Activated CD8-positive, alpha-beta memory T cell treated with anti-CD3 and anti-CD28 coated beads, Interleukin-2, amount 10 ng/mL, durations not matched to agents 7 days and 5 days (primary cell): ENCODE data around the gene NAA10. TPM values are rescaled to one million over a fixed set of nuclear protein-coding genes. Genes with fewer than 3 reads are reported as not detected.

Source experiments
- ATAC-seq: fragments of 150-1000 bp; cut with Tn5 transposase; one replicate; pipeline ENCODE4 v1.10.0; 2021; ENCODE audit warnings: moderate library complexity
- CTCF ChIA-PET: fragments of 350-600 bp; sonication (Branson Sonifier 250); formaldehyde crosslinking; loops from one replicate; lab custom pipeline; 2021; ENCODE audit warnings: antibody characterized with exemption; lab: Charles Lee
- DNase-seq: peaks from one replicate; pipeline ENCODE4 v3.0.0-alpha.2; 2020
- H3K27ac Mint-ChIP-seq: one replicate; pipeline ENCODE4 v1.8.0; 2021; ENCODE audit warnings: mild to moderate bottlenecking, mixed read lengths
- H3K27me3 Mint-ChIP-seq: one replicate; pipeline ENCODE4 v1.8.0; 2021; ENCODE audit warnings: mixed read lengths
- H3K36me3 Mint-ChIP-seq: one replicate; pipeline ENCODE4 v1.8.0; 2021; ENCODE audit warnings: mild to moderate bottlenecking, mixed read lengths
- H3K4me1 Mint-ChIP-seq: one replicate; pipeline ENCODE4 v1.8.0; 2021; ENCODE audit warnings: mixed read lengths
- H3K4me3 Mint-ChIP-seq: one replicate; pipeline ENCODE4 v1.8.0; 2021; ENCODE audit warnings: mild to moderate bottlenecking, moderate library complexity, mixed read lengths
- H3K9me3 Mint-ChIP-seq: one replicate; pipeline ENCODE4 v1.8.0; 2022; ENCODE audit warnings: low read depth, mixed read lengths
- total RNA-seq, 2 experiments: library from RNA; stranded (reverse); gene quantifications; one replicate each; pipeline ENCODE4 v1.2.3, GENCODE V29; 2021

Gene NAA10
- total RNA-seq, 2 experiments from 2014 or later, result 92.8 to 115 TPM

DNA sequence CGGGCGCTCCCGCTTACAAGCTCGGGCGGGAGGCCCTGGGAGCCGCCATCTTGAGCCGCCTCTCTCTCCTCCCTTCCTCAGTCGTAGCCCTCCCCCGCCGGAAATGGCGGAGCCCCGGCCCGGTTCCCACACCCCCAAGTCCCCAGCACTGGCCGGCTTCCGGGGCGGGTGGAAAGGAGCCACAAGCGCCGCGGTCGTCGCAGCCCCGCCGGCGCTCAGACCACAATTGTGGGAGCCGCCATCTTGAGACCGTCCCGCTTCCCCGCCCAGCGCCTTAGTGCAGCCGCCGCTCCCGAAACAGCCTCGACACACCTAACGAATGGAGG, 36.2 kb upstream of the NAA10 start:
- peak; percentile 40 for ATAC-seq
- peak; percentile 92 for DNase-seq
- H3K4me3 Mint-ChIP-seq, result peak overlapping the region; percentile 95
- no peaks in the 10 kb centered on the region for H3K27me3 Mint-ChIP-seq
- CTCF ChIA-PET, result interaction anchor here (0.8 to 5.7 kb wide), 5 partner anchors 9 to 428 kb away, joined by 3 to 49 read pairs (median 4); partner anchors contain the start of genes ARHGAP4, PLXNB3 and RPL10
- peaks cover 24% of the 10 kb centered on the region for H3K36me3 Mint-ChIP-seq
- peaks cover 36% of the 10 kb centered on the region for H3K4me1 Mint-ChIP-seq
- peak overlapping the region; percentile 100 for H3K27ac Mint-ChIP-seq
- no peaks in the 10 kb centered on the region for H3K9me3 Mint-ChIP-seq

DNA sequence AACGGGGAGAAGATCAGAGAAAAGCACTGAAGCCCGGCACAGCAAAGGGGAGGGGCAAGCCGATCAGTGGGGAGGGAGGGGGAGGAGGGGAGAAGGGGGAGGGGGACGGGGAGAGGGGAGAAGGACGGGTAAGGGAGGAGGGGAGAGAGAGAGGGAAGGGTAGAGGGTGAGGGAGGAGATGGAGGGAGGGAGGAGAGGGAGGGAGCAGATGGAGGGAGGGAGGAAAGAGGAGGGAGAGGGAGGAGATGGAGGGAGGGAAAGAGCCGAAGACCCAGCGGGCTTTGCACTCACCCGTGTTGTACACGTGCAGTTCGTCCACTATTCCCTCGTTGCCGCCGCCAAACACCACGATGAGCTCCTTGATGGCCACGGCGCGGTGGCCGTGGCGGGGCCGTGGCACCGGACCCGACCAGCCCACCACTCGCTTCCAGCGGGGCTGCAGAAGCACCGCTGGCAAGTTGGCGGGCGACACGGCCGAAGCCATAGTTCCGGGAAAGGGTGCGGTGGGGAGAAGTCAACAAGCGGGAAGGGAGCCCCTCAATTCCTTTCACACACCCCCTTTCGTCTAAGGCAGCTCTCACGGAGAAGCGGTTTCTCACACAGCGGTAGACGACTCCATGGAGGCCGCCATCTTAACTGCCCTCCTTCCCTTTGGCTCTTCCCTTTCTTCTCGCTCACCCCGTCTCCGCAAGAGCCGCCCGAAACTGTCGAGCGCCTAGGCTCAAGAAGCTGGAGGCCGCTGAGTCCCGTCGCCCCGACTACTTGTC, 35.7 kb upstream of the NAA10 start:
- Mint-ChIP-seq H3K4me3 (peak overlapping the region; percentile 95), H3K9me3 (no peaks in the 10 kb centered on the region), H3K4me1 (peaks cover 36% of the 10 kb centered on the region), H3K27ac (peak overlapping the region; percentile 100), H3K27me3 (no peaks in the 10 kb centered on the region), H3K36me3 (peaks cover 24% of the 10 kb centered on the region)
- ATAC-seq, result peak; percentile 5
- peak; percentile 61 for DNase-seq
- CTCF ChIA-PET, result interaction anchor here (0.8 to 7.2 kb wide), 6 partner anchors 10 to 428 kb away, joined by 3 to 52 read pairs (median 4); partner anchors contain the start of genes ARHGAP4, PLXNB3 and RPL10

DNA sequence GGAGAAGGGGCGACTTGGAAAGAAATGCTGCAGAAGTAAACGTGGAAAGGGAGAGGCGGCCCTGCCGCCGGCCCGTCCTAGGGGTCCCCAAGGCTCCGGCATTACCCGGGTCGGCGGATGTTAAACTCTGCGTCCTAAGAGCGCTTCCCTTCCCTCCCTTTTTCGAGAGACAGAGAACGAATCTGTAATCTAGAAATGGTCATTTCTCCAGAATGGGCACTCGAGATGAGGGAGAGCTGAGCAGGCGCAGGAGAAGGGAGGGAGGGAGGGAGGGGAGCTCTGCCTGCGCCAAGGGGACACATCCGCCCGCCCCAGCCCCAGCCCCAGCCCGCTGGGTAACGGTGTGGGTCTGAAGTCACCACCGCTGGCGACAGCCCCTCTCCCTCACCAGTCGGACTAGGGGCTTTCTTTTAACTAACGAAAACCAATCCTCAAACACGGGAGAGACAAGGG, 35.1 kb upstream of the NAA10 start:
- H3K9me3 Mint-ChIP-seq, result no peaks in the 10 kb centered on the region
- peaks cover 39% of the 10 kb centered on the region for H3K4me1 Mint-ChIP-seq
- no peak for ATAC-seq
- CTCF ChIA-PET, result interaction anchor here (1.4 to 7.2 kb wide), 4 partner anchors 12 to 429 kb away, joined by 4 to 52 read pairs (median 27); partner anchors contain the start of genes ARHGAP4 and RPL10
- H3K36me3 Mint-ChIP-seq, result peaks cover 24% of the 10 kb centered on the region
- peak overlapping the region; percentile 95 for H3K4me3 Mint-ChIP-seq
- no peak for DNase-seq
- H3K27me3 Mint-ChIP-seq, result no peaks in the 10 kb centered on the region
- H3K27ac Mint-ChIP-seq, result peak overlapping the region; percentile 100

- H3K36me3 Mint-ChIP-seq, result peaks cover 24% of the 10 kb centered on the region
- H3K27ac Mint-ChIP-seq, result peak overlapping the region; percentile 100
- H3K4me3 Mint-ChIP-seq, result peak overlapping the region; percentile 95
- no peaks in the 10 kb centered on the region for H3K27me3 Mint-ChIP-seq
- H3K9me3 Mint-ChIP-seq, result no peaks in the 10 kb centered on the region
- no peak for DNase-seq
- CTCF ChIA-PET, result interaction anchor here (1.7 to 7.2 kb wide), 4 partner anchors 12 to 44 kb away, joined by 5 to 52 read pairs (median 27); partner anchors contain the start of gene ARHGAP4
- no peak for ATAC-seq
- peaks cover 35% of the 10 kb centered on the region for H3K4me1 Mint-ChIP-seq
These were observed 34.5 kb upstream of the NAA10 start for GRCh38 chrX:153969125-153969903.

- Mint-ChIP-seq H3K4me1 (peaks cover 30% of the 10 kb centered on the region), H3K36me3 (peaks cover 24% of the 10 kb centered on the region), H3K4me3 (peak overlapping the region; percentile 95)
These were observed 33.9 kb upstream of the NAA10 start for GRCh38 chrX:153968754-153969124.

GRCh38 chrX:153968255-153968654, 33.4 kb upstream of the NAA10 start:
- H3K27ac Mint-ChIP-seq, result peak overlapping the region; percentile 100
- CTCF ChIA-PET, result interaction anchor here (1.7 to 7.2 kb wide), 5 partner anchors 13 to 205 kb away, joined by 5 to 52 read pairs (median 11); partner anchors contain the start of gene ARHGAP4
- no peaks in the 10 kb centered on the region for H3K27me3 Mint-ChIP-seq
- H3K9me3 Mint-ChIP-seq, result no peaks in the 10 kb centered on the region
- DNase-seq (no peak), ATAC-seq (no peak)
- H3K4me1 Mint-ChIP-seq, result peaks cover 27% of the 10 kb centered on the region
- H3K4me3 Mint-ChIP-seq, result peak overlapping the region; percentile 95
- peaks cover 23% of the 10 kb centered on the region for H3K36me3 Mint-ChIP-seq

More at GRCh38 chrX:153968754-153969124, 33.9 kb upstream of the NAA10 start:
- no peak for ATAC-seq
- Mint-ChIP-seq H3K27ac (peak overlapping the region; percentile 100), H3K9me3 (no peaks in the 10 kb centered on the region), H3K27me3 (no peaks in the 10 kb centered on the region)
- peak; percentile 65 for DNase-seq
- CTCF ChIA-PET, result interaction anchor here (1.7 to 7.2 kb wide), 3 partner anchors 13 to 44 kb away, joined by 5 to 52 read pairs (median 49); partner anchors contain the start of gene ARHGAP4

- Mint-ChIP-seq H3K36me3 (peaks cover 20% of the 10 kb centered on the region), H3K4me3 (peak overlapping the region; percentile 95), H3K27ac (peak overlapping the region; percentile 100), H3K4me1 (peaks cover 25% of the 10 kb centered on the region), H3K27me3 (no peaks in the 10 kb centered on the region), H3K9me3 (no peaks in the 10 kb centered on the region)
- ATAC-seq, result peak; percentile 9
- DNase-seq, result peak; percentile 72
- CTCF ChIA-PET, result interaction anchor here (1.7 to 7.2 kb wide), 5 partner anchors 14 to 204 kb away, joined by 5 to 52 read pairs (median 11); partner anchors contain the start of gene ARHGAP4
These were observed 32.8 kb upstream of the NAA10 start for GRCh38 chrX:153967536-153968224.

DNA sequence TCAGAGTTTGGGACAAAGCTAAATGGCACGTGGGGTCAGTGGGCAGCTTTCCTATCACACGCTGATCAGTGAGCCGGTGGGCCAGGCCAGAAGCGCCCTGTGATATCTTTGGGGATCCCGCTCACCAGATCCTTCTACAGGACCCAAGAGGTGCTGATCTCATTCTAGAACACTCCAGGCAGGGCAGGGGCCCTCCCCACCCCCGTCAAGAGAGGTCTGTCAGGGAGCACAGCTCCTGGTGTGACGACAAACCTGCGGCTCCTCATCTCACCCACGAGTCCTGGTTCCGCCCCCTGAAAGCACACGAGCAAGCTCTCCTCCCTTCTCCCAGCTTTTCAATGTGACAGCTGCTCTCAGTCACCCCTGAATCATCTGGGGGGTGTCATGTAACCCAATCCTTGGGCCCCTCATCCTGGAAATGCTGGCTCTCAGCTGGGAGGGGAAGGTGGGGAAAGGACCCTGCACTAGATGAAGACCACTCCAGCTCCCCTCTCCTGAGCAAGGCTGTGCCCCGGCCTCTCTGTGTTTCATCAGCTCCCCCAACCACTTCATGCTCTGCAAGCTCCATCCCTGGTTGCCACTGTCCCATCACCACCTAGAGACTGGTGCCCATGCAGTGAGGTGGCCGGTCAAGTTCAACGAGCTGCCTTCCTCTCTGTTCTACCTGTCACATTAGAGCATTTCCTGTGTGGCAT, 32.2 kb upstream of the NAA10 start:
- H3K27ac Mint-ChIP-seq, result peak overlapping the region; percentile 100
- H3K36me3 Mint-ChIP-seq, result peaks cover 20% of the 10 kb centered on the region
- peak overlapping the region; percentile 95 for H3K4me3 Mint-ChIP-seq
- no peaks in the 10 kb centered on the region for H3K27me3 Mint-ChIP-seq
- ATAC-seq, result peak; percentile 2
- DNase-seq, result peak; percentile 64
- CTCF ChIA-PET, result interaction anchor here (1.8 to 7.2 kb wide), 4 partner anchors 14 to 204 kb away, joined by 5 to 52 read pairs (median 30); partner anchors contain the start of gene ARHGAP4
- H3K9me3 Mint-ChIP-seq, result no peaks in the 10 kb centered on the region
- peaks cover 25% of the 10 kb centered on the region for H3K4me1 Mint-ChIP-seq

DNA sequence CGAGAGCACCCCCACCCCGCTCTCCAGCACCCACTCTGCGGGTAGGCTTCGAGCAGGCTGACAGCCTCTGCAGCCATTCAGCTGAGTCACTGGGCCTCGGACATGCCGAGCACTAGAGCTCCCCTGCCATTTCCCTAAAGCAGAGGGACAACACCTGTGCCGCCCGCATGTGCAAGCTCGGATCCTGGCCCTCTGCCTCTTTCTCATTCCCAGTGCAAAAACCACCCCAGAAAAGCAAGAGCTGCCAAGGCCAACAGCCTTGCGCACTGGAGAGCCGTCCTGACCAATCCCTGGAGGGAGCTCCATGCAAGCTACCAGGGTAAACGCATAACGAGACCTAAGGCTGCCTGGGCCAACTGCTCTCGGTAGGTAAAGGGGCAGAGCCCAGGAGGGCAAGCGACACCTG, 31.4 kb upstream of the NAA10 start:
- no peak for DNase-seq
- H3K9me3 Mint-ChIP-seq, result no peaks in the 10 kb centered on the region
- ATAC-seq, result no peak
- peaks cover 25% of the 10 kb centered on the region for H3K4me1 Mint-ChIP-seq
- H3K4me3 Mint-ChIP-seq, result peak overlapping the region; percentile 95
- CTCF ChIA-PET, result interaction anchor here (2.8 to 7.2 kb wide), 3 partner anchors 14 to 41 kb away, joined by 11 to 52 read pairs (median 49); partner anchors contain the start of gene ARHGAP4
- H3K27ac Mint-ChIP-seq, result peak overlapping the region; percentile 100
- no peaks in the 10 kb centered on the region for H3K27me3 Mint-ChIP-seq
- peaks cover 20% of the 10 kb centered on the region for H3K36me3 Mint-ChIP-seq

GRCh38 chrX:153965406-153965805, 30.6 kb upstream of the NAA10 start:
- no peak for ATAC-seq
- peaks cover 23% of the 10 kb centered on the region for H3K36me3 Mint-ChIP-seq
- H3K4me3 Mint-ChIP-seq, result no peak overlapping the region
- H3K4me1 Mint-ChIP-seq, result peaks cover 25% of the 10 kb centered on the region
- H3K27ac Mint-ChIP-seq, result peak overlapping the region; percentile 100
- DNase-seq, result no peak
- CTCF ChIA-PET, result interaction anchor here (7.2 kb wide), 1 partner anchor 17 kb away, joined by 52 read pairs; no protein-coding TSS in a partner anchor
- H3K9me3 Mint-ChIP-seq, result no peaks in the 10 kb centered on the region
- H3K27me3 Mint-ChIP-seq, result no peaks in the 10 kb centered on the region

DNA sequence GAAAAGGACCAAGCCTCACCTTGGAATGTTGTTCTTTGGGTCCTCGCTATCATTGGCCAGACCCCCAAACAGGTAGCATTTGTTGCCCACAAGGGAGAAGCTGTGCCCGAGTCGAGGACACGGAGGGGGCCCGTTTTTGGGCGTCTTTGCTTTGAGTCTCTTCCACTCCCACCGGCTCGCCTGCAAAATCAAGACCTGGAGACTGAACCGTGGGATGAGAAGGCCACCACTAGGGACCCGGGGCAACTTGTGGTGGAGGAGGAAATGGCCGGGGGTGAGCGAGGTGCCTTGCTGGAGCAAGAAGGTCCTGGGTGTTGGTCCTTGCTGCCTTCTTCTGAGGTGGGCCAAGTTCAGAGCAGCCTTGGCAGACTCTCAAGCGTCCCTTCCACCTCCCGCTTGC, 29.3 kb upstream of the NAA10 start:
- CTCF ChIA-PET, result interaction anchor here (7.2 kb wide), 1 partner anchor 16 kb away, joined by 52 read pairs; no protein-coding TSS in a partner anchor
- no peak overlapping the region for H3K4me3 Mint-ChIP-seq

GRCh38 chrX:153963546-153963945, 28.7 kb upstream of the NAA10 start:
- Mint-ChIP-seq H3K36me3 (peaks cover 18% of the 10 kb centered on the region), H3K27ac (no peak overlapping the region)

More for the DNA sequence above, 29.3 kb upstream of the NAA10 start:
- Mint-ChIP-seq H3K27ac (no peak overlapping the region), H3K4me1 (peaks cover 25% of the 10 kb centered on the region), H3K9me3 (no peaks in the 10 kb centered on the region), H3K36me3 (peaks cover 20% of the 10 kb centered on the region), H3K27me3 (no peaks in the 10 kb centered on the region)
- DNase-seq (no peak), ATAC-seq (no peak)

More at GRCh38 chrX:153963546-153963945, 28.7 kb upstream of the NAA10 start:
- DNase-seq, result no peak
- no peak for ATAC-seq
- CTCF ChIA-PET, result interaction anchor here (7.2 kb wide), 1 partner anchor 15 kb away, joined by 52 read pairs; no protein-coding TSS in a partner anchor
- H3K4me1 Mint-ChIP-seq, result peaks cover 25% of the 10 kb centered on the region
- no peak overlapping the region for H3K4me3 Mint-ChIP-seq
- H3K9me3 Mint-ChIP-seq, result no peaks in the 10 kb centered on the region
- H3K27me3 Mint-ChIP-seq, result no peaks in the 10 kb centered on the region
